ENCODE results near the gene LTBR.

DNA sequence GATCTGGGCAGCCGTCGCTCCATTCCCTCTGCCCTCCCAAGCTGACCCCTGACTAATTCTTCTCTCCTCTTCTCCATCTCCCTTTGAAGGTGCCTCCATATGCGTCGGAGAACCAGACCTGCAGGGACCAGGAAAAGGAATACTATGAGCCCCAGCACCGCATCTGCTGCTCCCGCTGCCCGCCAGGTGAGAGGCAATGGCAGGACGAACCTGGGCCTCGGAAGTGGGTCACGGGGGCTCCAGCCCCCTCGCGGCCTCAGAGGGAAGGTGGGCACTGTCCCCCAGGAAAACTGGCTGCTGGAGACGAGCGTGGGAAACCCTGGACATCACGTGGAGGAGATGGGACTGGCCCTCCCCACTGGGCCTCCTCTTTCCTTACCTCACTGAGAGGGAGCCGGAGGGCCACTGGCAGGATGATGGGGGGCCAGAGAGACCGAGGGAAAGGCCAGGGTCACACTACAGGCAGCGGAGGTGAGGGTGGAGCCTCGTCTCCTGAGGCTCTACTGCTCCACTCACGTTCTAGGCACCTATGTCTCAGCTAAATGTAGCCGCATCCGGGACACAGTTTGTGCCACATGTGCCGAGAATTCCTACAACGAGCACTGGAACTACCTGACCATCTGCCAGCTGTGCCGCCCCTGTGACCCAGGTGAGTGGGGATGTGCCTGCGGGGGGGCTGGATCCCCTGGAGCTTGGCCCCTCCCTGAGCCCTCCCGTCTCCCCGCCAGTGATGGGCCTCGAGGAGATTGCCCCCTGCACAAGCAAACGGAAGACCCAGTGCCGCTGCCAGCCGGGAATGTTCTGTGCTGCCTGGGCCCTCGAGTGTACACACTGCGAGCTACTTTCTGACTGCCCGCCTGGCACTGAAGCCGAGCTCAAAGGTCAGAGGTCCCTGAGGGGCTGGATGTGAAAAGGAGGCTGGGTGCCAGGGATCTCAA, 806 bp downstream of the LTBR start:
- TF ChIP-seq, protein P1, sequence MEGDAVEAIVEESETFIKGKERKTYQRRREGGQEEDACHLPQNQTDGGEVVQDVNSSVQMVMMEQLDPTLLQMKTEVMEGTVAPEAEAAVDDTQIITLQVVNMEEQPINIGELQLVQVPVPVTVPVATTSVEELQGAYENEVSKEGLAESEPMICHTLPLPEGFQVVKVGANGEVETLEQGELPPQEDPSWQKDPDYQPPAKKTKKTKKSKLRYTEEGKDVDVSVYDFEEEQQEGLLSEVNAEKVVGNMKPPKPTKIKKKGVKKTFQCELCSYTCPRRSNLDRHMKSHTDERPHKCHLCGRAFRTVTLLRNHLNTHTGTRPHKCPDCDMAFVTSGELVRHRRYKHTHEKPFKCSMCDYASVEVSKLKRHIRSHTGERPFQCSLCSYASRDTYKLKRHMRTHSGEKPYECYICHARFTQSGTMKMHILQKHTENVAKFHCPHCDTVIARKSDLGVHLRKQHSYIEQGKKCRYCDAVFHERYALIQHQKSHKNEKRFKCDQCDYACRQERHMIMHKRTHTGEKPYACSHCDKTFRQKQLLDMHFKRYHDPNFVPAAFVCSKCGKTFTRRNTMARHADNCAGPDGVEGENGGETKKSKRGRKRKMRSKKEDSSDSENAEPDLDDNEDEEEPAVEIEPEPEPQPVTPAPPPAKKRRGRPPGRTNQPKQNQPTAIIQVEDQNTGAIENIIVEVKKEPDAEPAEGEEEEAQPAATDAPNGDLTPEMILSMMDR (IDR thresholded peaks at IDR 0.05) = no peak
- TF ChIP-seq POLR2A (IDR thresholded peaks at IDR 0.05) = peak in 1 of 2 donors; percentile 7

All from uterus (tissue), 2 donors.